PC-3 (cell line): ENCODE data around the gene KIF13A. TPM values are rescaled to one million over a fixed set of nuclear protein-coding genes. Genes with fewer than 3 reads are reported as not detected.
A peak's percentile ranks its signal among the peaks of the same experiment; 100 is the strongest.

ENCODE experiments used
- ATAC-seq: fragments of 200-7000 bp; cut with Tn5 transposase; 2 replicates; pipeline ENCODE4 v1.9.1; 2020; ENCODE audit warnings: mild to moderate bottlenecking, moderate library complexity
- BruUV-seq: library from RNA; stranded (reverse); fragments of 400-500 nt; replicated peaks from 2 replicates; lab custom pipeline; 2021; lab: Mats Ljungman, UMichigan
- CTCF ChIA-PET: fragments of 300-600 bp; sonication (Branson Sonifier 250); formaldehyde crosslinking; loops from one replicate; lab custom pipeline; 2022; ENCODE audit warnings: antibody characterized with exemption; lab: Charles Lee
- POLR2A ChIA-PET: fragments of 300-600 bp; sonication (Branson Sonifier 250); formaldehyde crosslinking; loops from one replicate; lab custom pipeline; 2022; ENCODE audit warnings: antibody characterized with exemption; ENCODE audit not compliant: unreplicated experiment; lab: Charles Lee
- DNase-seq: peaks from one replicate; pipeline ENCODE4 v3.0.0-alpha.2; 2015
- H2AFZ ChIP-seq: fragments of 300-600 bp; sonication (generic); 2 replicates; pipeline ENCODE4 v1.6.0; 2016; ENCODE audit warnings: antibody characterized with exemption, low read length
- H3F3A ChIP-seq: fragments of 300-600 bp; sonication (generic); one replicate; pipeline ENCODE4 v1.6.0; 2017; ENCODE audit warnings: antibody characterized with exemption, low read length, control low read depth, mild to moderate bottlenecking; ENCODE audit not compliant: unreplicated experiment
- H3K27ac ChIP-seq: fragments of 300-600 bp; sonication (generic); 2 replicates; pipeline ENCODE4 v1.5.1; 2016; ENCODE audit warnings: mild to moderate bottlenecking, low read length
- H3K27me3 ChIP-seq: fragments of 300-600 bp; sonication (generic); 2 replicates; pipeline ENCODE4 v1.6.1; 2016; ENCODE audit warnings: low read length, mixed read lengths
- H3K36me3 ChIP-seq: fragments of 300-600 bp; sonication (generic); 2 replicates; pipeline ENCODE4 v1.6.1; 2016; ENCODE audit warnings: low read depth, mixed run types, low read length, mixed read lengths
- H3K4me1 ChIP-seq: fragments of 300-600 bp; sonication (generic); 2 replicates; pipeline ENCODE4 v1.5.1; 2016; ENCODE audit warnings: low read length; ENCODE audit not compliant: insufficient read depth
- H3K4me2 ChIP-seq: fragments of 300-600 bp; sonication (generic); 2 replicates; pipeline ENCODE4 v1.6.0; 2016; ENCODE audit warnings: low read length
- H3K4me3 ChIP-seq: fragments of 300-600 bp; sonication (generic); 2 replicates; pipeline ENCODE4 v1.5.1; 2016; ENCODE audit warnings: mild to moderate bottlenecking, low read length, mixed read lengths
- H3K79me2 ChIP-seq: fragments of 300-600 bp; sonication (generic); 2 replicates; pipeline ENCODE4 v1.6.1; 2017; ENCODE audit warnings: low read length, mixed read lengths
- H3K9ac ChIP-seq: fragments of 300-600 bp; sonication (generic); 2 replicates; pipeline ENCODE4 v1.6.0; 2016; ENCODE audit warnings: mild to moderate bottlenecking, low read length
- H3K9me2 ChIP-seq: fragments of 300-600 bp; sonication (generic); replicated peaks from 2 replicates; pipeline ENCODE4 v1.6.1; 2016; ENCODE audit warnings: mixed run types, low read length, mixed read lengths
- H3K9me3 ChIP-seq: fragments of 300-600 bp; sonication (generic); 2 replicates; pipeline ENCODE4 v1.6.1; 2016; ENCODE audit warnings: low read length, mixed read lengths
- H4K20me1 ChIP-seq: fragments of 300-600 bp; sonication (generic); 2 replicates; pipeline ENCODE4 v1.6.1; 2016; ENCODE audit warnings: low read length, mixed read lengths
- CTCF ChIP-seq: fragments of 300-600 bp; sonication (generic); conservative IDR thresholded peaks from 2 replicates; pipeline ENCODE4 v1.5.1; 2017; ENCODE audit warnings: antibody characterized with exemption, low read depth, mild to moderate bottlenecking, low read length
- EZH2 ChIP-seq: fragments of 300-600 bp; sonication (generic); IDR thresholded peaks from one replicate; pipeline ENCODE4 v1.6.1; 2017; ENCODE audit warnings: antibody characterized with exemption, mild to moderate bottlenecking, low read length; ENCODE audit not compliant: unreplicated experiment
- EZH2phosphoT487 ChIP-seq: fragments of 300-600 bp; sonication (generic); IDR thresholded peaks from 2 replicates; pipeline ENCODE4 v1.6.1; 2018; ENCODE audit warnings: mild to moderate bottlenecking, antibody characterized with exemption, low read length, borderline replicate concordance
- intact Hi-C: fragments of 100-400 bp; cut with micrococcal nuclease; formaldehyde crosslinking; loops from 2 replicates; pipeline ENCODE4 v1.9.0; 2023
- total RNA-seq: library from RNA; depleted of rRNA; stranded (reverse); fragments of >200 nt; gene quantifications from 2 replicates; pipeline ENCODE4 v1.2.3, GENCODE V29; 2014

KIF13A gene
- total RNA-seq, 1 experiment from 2014 or later, result 21.3 TPM

DNA sequence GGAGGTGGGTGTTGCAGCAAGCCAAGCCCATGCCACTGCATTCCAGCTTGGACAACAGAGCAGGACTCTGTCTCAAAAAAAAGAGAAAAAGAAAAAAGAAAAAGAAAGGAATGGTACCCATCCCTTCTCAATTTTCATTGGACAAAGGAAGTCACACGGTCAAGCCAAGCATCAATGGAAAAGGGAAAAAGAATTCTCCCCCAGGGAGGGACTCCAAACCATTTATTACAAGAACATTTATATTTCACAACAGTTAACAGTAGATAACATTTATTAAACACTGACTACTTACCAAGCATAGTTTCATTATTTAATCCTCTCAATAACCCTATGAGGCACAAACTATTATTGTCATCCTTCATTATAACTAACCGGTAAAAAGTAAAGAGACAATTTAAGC lies 6.6 kb upstream of the KIF13A start:
- Histone ChIP-seq H3K4me2 (no peak overlapping the region; the same call in 1 of the 2 replicates), H3K27me3 (no peaks in the 10 kb centered on the region), H3K36me3 (no peaks in the 10 kb centered on the region), H3K79me2 (no peaks in the 10 kb centered on the region), H4K20me1 (no peaks in the 10 kb centered on the region), H2AFZ (0 out of 2 replicates have a peak overlapping the region, but pooled peaks have one; percentile 20), H3K4me3 (no peak overlapping the region), H3K9ac (peak overlapping the region; percentile 24; the same call in 1 of the 2 replicates), H3K9me2 (no peaks in the 10 kb centered on the region), H3K9me3 (no peaks in the 10 kb centered on the region), H3K4me1 (peaks cover 38% of the 10 kb centered on the region), H3F3A (no peaks in the 10 kb centered on the region), H3K27ac (peak overlapping the region; percentile 85)
- BruUV-seq, result no TSS peak
- ChIA-PET POLR2A (interaction anchor here (0.5 to 0.6 kb wide), 2 partner anchors 12 to 1244 kb away, joined by 5 read pairs; no protein-coding TSS in a partner anchor), CTCF (interaction anchor here (0.8 to 1.4 kb wide), 2 partner anchors 49 to 177 kb away, joined by 3 read pairs; no protein-coding TSS in a partner anchor)
- DNase-seq (no peak), ATAC-seq (no peak)
- intact Hi-C loops, result no loop called here
- no peak for TF ChIP-seq CTCF

DNA sequence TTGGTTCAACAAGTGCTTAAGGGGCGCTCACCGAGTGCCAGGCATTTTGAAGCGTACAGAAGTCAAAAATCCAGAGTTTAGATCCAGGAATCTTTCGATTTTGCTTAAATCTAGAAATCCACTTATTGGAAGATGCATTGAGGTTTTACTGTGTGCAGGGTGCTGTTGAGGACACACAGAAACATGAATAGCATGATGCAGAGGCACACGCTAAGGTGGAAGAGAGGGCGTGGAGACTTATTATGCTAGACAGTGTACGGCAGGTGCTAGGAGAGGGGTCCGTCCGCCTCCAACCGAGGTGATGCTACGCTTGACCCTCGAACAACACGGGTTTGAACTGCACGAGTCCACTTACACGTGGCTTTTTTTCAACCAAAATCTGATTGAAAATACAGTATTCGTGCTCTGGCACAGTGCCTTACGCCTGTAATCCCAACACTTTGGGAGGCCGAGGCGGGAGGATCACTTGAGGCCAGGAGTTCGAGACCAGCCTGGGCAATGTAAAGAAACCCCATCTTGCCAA lies 1.0 kb upstream of the KIF13A start:
- Histone ChIP-seq H4K20me1 (peaks cover 14% of the 10 kb centered on the region; the same call in 1 of the 2 replicates), H3K4me2 (peak overlapping the region; percentile 83), H3K4me1 (peaks cover 48% of the 10 kb centered on the region), H3K9me2 (no peaks in the 10 kb centered on the region), H2AFZ (peak overlapping the region; percentile 84), H3K36me3 (no peaks in the 10 kb centered on the region), H3K9me3 (no peaks in the 10 kb centered on the region), H3K79me2 (peaks cover 35% of the 10 kb centered on the region), H3K9ac (peak overlapping the region; percentile 76), H3F3A (no peaks in the 10 kb centered on the region), H3K27ac (peak overlapping the region; percentile 24), H3K27me3 (no peaks in the 10 kb centered on the region), H3K4me3 (peak overlapping the region; percentile 78)
- intact Hi-C loops, result loop anchor here (5.0 kb wide), 2 partner anchors 136 to 171 kb away; no protein-coding TSS in a partner anchor
- TSS peak; percentile 84 for BruUV-seq
- DNase-seq (no peak), ATAC-seq (no peak)
- TF ChIP-seq CTCF (no peak), EZH2 (no peak), EZH2phosphoT487 (no peak)
- ChIA-PET CTCF (no interaction called here), POLR2A (interaction anchor here (0.6 kb wide), 1 partner anchor 132 kb away, joined by 3 read pairs; no protein-coding TSS in a partner anchor)
